Thoracic aorta (tissue), 2 donors: ENCODE measurements around the gene RSAD1. TPM values are rescaled to one million over a fixed set of nuclear protein-coding genes. Genes with fewer than 3 reads are reported as not detected.

Experiments
- ATAC-seq: fragments of 150-250 bp; one replicate; pipeline ENCODE4 v1.8.0; 2017; ENCODE audit warnings: low read depth; ENCODE audit not compliant: insufficient number of reproducible peaks, low FRiP score
- DNase-seq: peaks from one replicate; pipeline ENCODE4 v3.0.0-alpha.2; 2020; ENCODE audit warnings: low spot score
- H3K27ac ChIP-seq, 2 donors: fragments of 200-600 bp; sonication (generic); 1 replicate in 1 of 2; 2 replicates in 1 of 2; pipeline ENCODE4 v1.5.1; 2016; ENCODE audit warnings: mild to moderate bottlenecking in 2 of 2, moderate library complexity in 2 of 2
- H3K27me3 ChIP-seq: fragments of 200-600 bp; sonication (generic); replicated peaks from 2 replicates; pipeline ENCODE4 v1.6.0; 2016; ENCODE audit warnings: mild to moderate bottlenecking; ENCODE audit not compliant: insufficient read depth
- H3K36me3 ChIP-seq: fragments of 200-600 bp; sonication (generic); one replicate; pipeline ENCODE4 v1.5.1; 2016
- H3K4me1 ChIP-seq, 2 donors: fragments of 200-600 bp; sonication (generic); 1 replicate in 1 of 2; 2 replicates in 1 of 2; pipeline versions ENCODE4 v1.5.1 to v1.6.0; 2016; ENCODE audit warnings: low read depth in 2 of 2, mild to moderate bottlenecking in 1 of 2; ENCODE audit not compliant: control insufficient read depth in 1 of 2
- H3K4me3 ChIP-seq: fragments of 200-600 bp; sonication (generic); 2 replicates; pipeline ENCODE4 v1.5.1; 2016; ENCODE audit warnings: mild to moderate bottlenecking
- H3K9me3 ChIP-seq: fragments of 200-600 bp; sonication (generic); 2 replicates; pipeline ENCODE4 v1.5.1; 2016
- total RNA-seq, 2 donors: library from RNA; depleted of rRNA; stranded (reverse); fragments of >200 nt; gene quantifications; one replicate each; pipeline versions ENCODE4 v1.1.0 to v1.2.3, GENCODE V29; 2016
- TF ChIP-seq, protein P1 (sequence below): fragments of 200-600 bp; sonication (generic); IDR thresholded peaks from one replicate; pipeline ENCODE4 v1.5.1; 2019; ENCODE audit warnings: antibody characterized with exemption

The RSAD1 gene
- total RNA-seq, 2 donors from 2014 or later = 21.4 to 35.3 TPM

- Histone ChIP-seq H3K9me3 (no peaks in the 10 kb centered on the region), H3K4me3 (peak overlapping the region; percentile 95), H3K4me1 (peaks cover 14 to 25% of the 10 kb centered on the region in 2 donors), H3K27me3 (no peaks in the 10 kb centered on the region), H3K36me3 (no peaks in the 10 kb centered on the region), H3K27ac (peak overlapping the region; percentile 85 to 86)
- no peak for ATAC-seq
- TF ChIP-seq, protein P1, sequence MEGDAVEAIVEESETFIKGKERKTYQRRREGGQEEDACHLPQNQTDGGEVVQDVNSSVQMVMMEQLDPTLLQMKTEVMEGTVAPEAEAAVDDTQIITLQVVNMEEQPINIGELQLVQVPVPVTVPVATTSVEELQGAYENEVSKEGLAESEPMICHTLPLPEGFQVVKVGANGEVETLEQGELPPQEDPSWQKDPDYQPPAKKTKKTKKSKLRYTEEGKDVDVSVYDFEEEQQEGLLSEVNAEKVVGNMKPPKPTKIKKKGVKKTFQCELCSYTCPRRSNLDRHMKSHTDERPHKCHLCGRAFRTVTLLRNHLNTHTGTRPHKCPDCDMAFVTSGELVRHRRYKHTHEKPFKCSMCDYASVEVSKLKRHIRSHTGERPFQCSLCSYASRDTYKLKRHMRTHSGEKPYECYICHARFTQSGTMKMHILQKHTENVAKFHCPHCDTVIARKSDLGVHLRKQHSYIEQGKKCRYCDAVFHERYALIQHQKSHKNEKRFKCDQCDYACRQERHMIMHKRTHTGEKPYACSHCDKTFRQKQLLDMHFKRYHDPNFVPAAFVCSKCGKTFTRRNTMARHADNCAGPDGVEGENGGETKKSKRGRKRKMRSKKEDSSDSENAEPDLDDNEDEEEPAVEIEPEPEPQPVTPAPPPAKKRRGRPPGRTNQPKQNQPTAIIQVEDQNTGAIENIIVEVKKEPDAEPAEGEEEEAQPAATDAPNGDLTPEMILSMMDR = no peak
- no peak for DNase-seq
Observed at GRCh38 chr17:50477976-50478375, 684 bp upstream of the RSAD1 start.

- peak overlapping the region; percentile 95 for H3K4me3 ChIP-seq
- no peaks in the 10 kb centered on the region for H3K9me3 ChIP-seq
- no peak for DNase-seq
- TF ChIP-seq, protein P1 = peak; percentile 57
- ATAC-seq = no peak
- H3K27me3 ChIP-seq = no peaks in the 10 kb centered on the region
- H3K4me1 ChIP-seq = peaks cover 14 to 30% of the 10 kb centered on the region in 2 donors
- peaks cover 13% of the 10 kb centered on the region for H3K36me3 ChIP-seq
- H3K27ac ChIP-seq = peak overlapping the region; percentile 85 to 86
Observed at GRCh38 chr17:50479522-50480141, 972 bp downstream of the RSAD1 start.

DNA sequence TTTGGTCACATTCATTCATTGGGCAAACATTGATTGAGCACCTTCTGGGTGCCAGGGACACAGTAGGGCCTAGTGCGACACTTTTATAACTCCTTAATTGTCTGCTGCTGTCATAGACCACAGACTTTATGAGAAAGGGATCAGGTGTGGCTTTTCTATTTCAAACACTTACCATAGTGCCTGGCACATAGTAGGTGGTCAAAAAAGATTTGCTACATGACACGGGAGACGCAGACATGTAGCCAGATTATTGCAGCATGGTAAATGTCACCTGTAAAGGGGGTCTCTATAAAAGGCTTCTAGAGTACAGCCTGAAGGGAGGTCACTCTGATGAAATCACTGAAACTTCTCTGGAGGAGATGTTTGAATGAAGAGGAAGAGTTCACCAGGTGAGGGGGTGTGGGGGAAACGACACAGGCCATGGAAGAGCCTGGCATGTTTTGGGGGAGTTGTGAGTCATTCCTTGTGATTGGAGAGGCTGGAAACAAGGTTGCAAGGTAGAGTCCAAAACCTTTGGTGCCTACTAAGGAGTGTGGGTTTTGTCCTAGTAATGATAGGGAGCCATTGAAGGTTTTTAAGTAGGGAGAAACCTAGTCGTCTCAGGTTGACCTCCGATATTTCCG lies 1.6 kb downstream of the RSAD1 start:
- no peak for ATAC-seq
- peak overlapping the region; percentile 95 for H3K4me3 ChIP-seq
- H3K27me3 ChIP-seq = no peaks in the 10 kb centered on the region
- no peak overlapping the region for H3K27ac ChIP-seq
- peaks cover 16% of the 10 kb centered on the region for H3K36me3 ChIP-seq
- no peaks in the 10 kb centered on the region for H3K9me3 ChIP-seq
- no peak for DNase-seq
- peaks cover 14 to 30% of the 10 kb centered on the region in 2 donors for H3K4me1 ChIP-seq
- TF ChIP-seq, protein P1 = no peak

DNA sequence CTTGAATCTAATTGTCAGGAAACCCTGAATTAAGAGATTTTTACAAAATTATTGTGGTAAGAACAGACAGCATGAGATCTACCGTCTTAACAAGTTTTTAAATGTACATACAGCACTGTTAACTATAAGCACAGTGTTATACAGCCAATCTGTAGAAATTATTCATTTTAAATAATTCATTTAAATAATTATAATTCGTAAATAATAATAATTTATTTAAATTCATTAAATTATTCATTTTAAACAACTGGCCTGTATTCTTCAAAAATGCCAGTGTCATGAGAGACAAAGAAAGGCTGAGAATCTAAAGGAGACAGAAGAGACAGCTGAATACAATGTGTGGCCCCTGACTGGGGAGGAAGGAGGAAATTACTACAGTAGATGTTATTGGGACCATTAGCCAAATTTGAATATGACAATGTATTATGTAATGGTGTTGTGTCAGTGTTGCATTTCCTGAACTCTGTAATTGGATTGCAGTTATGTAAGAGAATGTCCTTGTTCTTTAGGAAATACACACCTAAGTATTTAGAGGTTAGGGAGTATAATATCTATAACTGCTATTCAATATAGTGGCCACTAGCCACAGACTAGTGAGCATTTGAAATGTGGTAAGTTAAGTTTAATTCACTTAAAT lies 2.3 kb downstream of the RSAD1 start:
- TF ChIP-seq, protein P1 = no peak
- ATAC-seq (no peak), DNase-seq (no peak)
- no peaks in the 10 kb centered on the region for H3K9me3 ChIP-seq
- peaks cover 21% of the 10 kb centered on the region for H3K36me3 ChIP-seq
- H3K4me1 ChIP-seq = peaks cover 14 to 30% of the 10 kb centered on the region in 2 donors
- no peak overlapping the region for H3K27ac ChIP-seq
- H3K4me3 ChIP-seq = no peak overlapping the region
- no peaks in the 10 kb centered on the region for H3K27me3 ChIP-seq

DNA sequence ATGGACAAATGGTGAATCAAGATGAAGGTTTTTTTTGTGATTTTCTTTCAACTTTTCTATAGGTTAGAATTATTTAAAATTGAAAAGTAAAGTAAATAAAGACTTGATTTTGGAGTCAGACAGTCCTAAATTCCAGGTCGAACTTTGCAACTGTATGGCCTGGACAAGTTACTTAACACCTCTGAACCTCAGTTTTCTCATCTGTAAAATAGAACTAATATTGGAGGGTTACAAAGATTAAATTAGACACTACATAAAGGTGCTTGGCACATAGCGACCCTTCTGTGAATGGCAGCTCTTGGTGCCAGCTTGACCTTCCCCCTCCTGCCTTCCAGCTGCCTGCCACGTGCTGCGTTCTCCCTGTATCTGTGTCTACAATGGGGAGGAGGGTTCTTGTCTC lies 3.0 kb downstream of the RSAD1 start:
- TF ChIP-seq, protein P1 = no peak
- Histone ChIP-seq H3K4me1 (peaks cover 14 to 30% of the 10 kb centered on the region in 2 donors), H3K9me3 (no peaks in the 10 kb centered on the region), H3K36me3 (peaks cover 21% of the 10 kb centered on the region), H3K27ac (peak overlapping the region; percentile 48 to 69), H3K27me3 (no peaks in the 10 kb centered on the region), H3K4me3 (no peak overlapping the region)
- no peak for ATAC-seq
- no peak for DNase-seq
